Colonic mucosa (tissue), 4 donors: ENCODE results near the gene ITGB5. TPM values are rescaled to one million over a fixed set of nuclear protein-coding genes. Genes with fewer than 3 reads are reported as not detected.

Experiments used
- DNase-seq: peaks from one replicate; pipeline ENCODE4 v3.0.0-alpha.2; 2020
- H3K27ac ChIP-seq: fragments of 200-600 bp; one replicate; pipeline ENCODE4 v1.8.0; 2021
- H3K27me3 ChIP-seq: fragments of 200-600 bp; one replicate; pipeline ENCODE4 v1.8.0; 2021
- H3K36me3 ChIP-seq: fragments of 200-600 bp; one replicate; pipeline ENCODE4 v1.8.0; 2021
- H3K4me1 ChIP-seq: fragments of 200-600 bp; one replicate; pipeline ENCODE4 v1.8.0; 2021; ENCODE audit warnings: mild to moderate bottlenecking
- H3K4me3 ChIP-seq: fragments of 200-600 bp; one replicate; pipeline ENCODE4 v1.8.0; 2021
- H3K9ac ChIP-seq, 2 donors: one replicate each; pipeline ENCODE4 v1.7.0; 2013; ENCODE audit warnings: control low read depth in 2 of 2, low read depth in 2 of 2, low read length in 2 of 2
- H3K9me3 ChIP-seq: fragments of 200-600 bp; one replicate; pipeline ENCODE4 v1.8.0; 2021
- intact Hi-C: fragments of 100-400 bp; cut with DNase I; formaldehyde crosslinking; loops from one replicate; pipeline ENCODE4 v1.14.1; 2022
- total RNA-seq, 2 donors: library from RNA; stranded (reverse); fragmentation: NEBNext Ultra II Directional in 1 of 2; extraction: Animal tissue kit (Norgen Biotek cat#: 25700) in 1 of 2; gene quantifications; one replicate each; pipeline ENCODE4 v1.2.1, GENCODE V29; 2021
- TF ChIP-seq, protein P1 (sequence below): fragments of 200-600 bp; IDR thresholded peaks from one replicate; pipeline ENCODE4 v1.8.0; 2022; ENCODE audit warnings: antibody characterized with exemption, mild to moderate bottlenecking
- donor health status: healthy.
- donor health status: DM: no; HTN: no; CAD: no.
- donor health status: DM: no; HTN: no; CAD: no.

ITGB5 gene
- total RNA-seq, 2 donors from 2014 or later: 74.4 to 74.8 TPM

DNA sequence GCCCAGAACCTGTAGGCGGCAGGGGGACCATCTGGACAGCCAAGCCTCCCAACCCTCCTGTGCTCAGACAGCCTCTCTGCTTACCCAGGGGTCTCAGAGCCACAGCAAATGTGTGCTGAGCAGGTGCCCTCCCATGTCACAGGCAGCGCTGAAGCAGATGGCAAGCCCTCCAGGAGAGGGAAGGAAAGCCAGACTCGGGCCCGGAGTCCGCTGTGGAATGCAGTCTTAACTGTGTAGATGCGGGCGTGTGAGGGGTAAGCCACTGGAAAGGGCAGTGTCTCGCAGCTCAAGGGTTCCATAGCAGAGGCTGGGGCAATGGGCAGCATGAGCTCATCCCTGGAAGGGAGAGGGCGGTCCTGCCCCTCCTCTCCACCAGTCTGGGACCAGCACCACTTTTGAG lies 111.3 kb downstream of the ITGB5 start:
- Histone ChIP-seq H3K4me3 (no peak overlapping the region), H3K9ac (no peak overlapping the region), H3K9me3 (no peaks in the 10 kb centered on the region), H3K36me3 (no peaks in the 10 kb centered on the region), H3K27me3 (no peaks in the 10 kb centered on the region), H3K27ac (no peak overlapping the region), H3K4me1 (no peaks in the 10 kb centered on the region)
- intact Hi-C loops: no loop called here
- TF ChIP-seq, protein P1, sequence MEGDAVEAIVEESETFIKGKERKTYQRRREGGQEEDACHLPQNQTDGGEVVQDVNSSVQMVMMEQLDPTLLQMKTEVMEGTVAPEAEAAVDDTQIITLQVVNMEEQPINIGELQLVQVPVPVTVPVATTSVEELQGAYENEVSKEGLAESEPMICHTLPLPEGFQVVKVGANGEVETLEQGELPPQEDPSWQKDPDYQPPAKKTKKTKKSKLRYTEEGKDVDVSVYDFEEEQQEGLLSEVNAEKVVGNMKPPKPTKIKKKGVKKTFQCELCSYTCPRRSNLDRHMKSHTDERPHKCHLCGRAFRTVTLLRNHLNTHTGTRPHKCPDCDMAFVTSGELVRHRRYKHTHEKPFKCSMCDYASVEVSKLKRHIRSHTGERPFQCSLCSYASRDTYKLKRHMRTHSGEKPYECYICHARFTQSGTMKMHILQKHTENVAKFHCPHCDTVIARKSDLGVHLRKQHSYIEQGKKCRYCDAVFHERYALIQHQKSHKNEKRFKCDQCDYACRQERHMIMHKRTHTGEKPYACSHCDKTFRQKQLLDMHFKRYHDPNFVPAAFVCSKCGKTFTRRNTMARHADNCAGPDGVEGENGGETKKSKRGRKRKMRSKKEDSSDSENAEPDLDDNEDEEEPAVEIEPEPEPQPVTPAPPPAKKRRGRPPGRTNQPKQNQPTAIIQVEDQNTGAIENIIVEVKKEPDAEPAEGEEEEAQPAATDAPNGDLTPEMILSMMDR: no peak
- no peak for DNase-seq

DNA sequence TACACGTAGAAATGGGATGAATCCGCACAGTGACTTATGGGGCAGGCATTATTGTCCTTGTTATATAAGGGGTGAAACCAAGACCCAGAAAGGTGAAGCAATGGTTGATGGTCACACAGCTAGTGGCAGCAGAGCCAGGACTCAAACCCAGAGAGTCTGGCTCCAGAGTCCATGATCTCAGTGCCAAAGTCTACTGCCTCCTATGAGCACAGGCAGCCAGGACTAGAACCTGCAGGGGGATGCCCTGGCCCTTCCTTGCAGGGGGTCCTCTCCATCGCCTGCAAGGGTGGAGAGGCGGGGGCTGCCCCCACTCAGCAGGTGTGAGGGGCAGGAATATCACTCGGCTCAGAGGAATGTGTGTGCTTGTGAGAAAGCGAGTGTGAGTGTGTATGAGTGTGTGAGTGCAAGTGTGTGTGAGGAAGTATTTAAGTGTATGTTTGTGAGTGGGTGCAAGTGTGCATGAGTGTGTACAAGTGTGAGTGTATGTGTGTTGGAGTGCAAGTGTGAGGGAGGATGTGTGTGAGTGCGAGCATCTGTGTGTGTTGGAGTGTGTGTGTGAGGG lies 112.2 kb downstream of the ITGB5 start:
- TF ChIP-seq, protein P1: no peak
- Histone ChIP-seq H3K4me3 (no peak overlapping the region), H3K36me3 (no peaks in the 10 kb centered on the region), H3K9ac (no peak overlapping the region), H3K9me3 (no peaks in the 10 kb centered on the region), H3K27ac (no peak overlapping the region), H3K4me1 (no peaks in the 10 kb centered on the region), H3K27me3 (no peaks in the 10 kb centered on the region)
- intact Hi-C loops: no loop called here
- DNase-seq: no peak

DNA sequence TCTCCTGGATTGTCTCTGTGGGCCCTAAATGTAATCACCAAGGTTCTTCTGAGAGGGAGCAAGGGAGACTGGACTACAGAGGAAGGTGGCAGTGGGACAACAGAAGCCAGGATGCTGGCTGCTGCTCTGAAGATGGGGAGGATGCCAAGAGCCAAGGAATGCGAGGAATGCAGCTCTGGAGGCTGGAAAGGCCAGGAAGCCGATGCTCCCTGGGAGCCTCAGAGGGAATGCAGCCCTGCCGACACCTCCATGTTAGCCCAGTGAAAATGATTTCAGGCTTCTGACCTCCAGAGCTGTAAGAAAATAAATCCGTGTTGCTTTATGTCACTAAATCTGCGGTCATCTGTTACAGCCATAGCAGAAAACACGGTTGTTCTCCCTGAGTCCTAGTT lies 112.8 kb downstream of the ITGB5 start:
- no peaks in the 10 kb centered on the region for H3K27me3 ChIP-seq
- DNase-seq: no peak
- no peak overlapping the region for H3K9ac ChIP-seq
- intact Hi-C loops: no loop called here
- H3K9me3 ChIP-seq: no peaks in the 10 kb centered on the region
- H3K27ac ChIP-seq: no peak overlapping the region
- H3K4me3 ChIP-seq: no peak overlapping the region
- TF ChIP-seq, protein P1: no peak
- no peaks in the 10 kb centered on the region for H3K4me1 ChIP-seq
- H3K36me3 ChIP-seq: no peaks in the 10 kb centered on the region

DNA sequence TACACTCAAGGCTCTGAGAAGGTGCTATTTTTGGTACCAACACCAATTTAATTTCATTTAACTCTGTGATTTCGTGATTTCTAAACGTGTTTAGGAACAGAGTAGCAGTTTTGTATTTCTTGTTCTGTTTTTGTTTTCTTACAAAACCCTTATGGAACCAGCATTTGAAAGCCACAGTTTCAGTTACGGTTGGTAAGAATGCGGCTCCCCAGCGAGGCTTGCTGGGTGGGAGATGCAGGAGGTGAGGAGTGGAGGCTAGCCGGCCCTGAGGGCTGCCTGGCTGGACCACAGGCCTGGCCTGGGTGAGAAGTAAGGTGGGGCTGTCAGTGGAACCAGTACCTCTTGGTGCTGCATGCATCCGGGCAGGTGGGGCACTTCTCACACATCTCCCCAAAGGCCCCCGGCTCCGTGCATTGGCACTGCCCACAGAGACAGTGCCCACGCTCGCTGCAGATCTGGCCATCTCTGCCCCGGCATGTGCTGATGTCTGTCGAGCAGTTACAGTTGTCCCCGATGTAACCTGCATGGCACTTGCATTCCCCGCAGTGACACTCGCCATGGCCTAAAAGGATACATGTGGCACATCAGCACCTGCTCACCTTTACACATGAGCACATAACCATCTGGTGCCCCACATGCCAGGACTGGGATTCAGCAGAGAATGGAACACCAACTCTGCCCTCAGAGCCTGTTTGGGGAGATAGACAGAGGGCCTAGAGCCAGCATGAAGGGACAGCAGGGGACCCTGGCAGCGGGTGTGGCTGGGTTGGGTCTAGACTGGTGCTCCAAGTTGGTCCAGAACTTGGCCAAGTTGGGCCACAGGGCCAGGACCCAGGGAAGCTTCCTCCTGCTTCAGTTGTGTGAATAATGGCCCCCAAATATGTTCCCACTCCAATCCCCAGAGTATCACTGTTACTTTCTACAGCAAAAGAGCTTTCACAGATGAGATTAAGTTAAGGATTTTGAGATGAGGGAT lies 113.5 kb downstream of the ITGB5 start:
- intact Hi-C loops: no loop called here
- no peak overlapping the region for H3K27ac ChIP-seq
- no peaks in the 10 kb centered on the region for H3K27me3 ChIP-seq
- TF ChIP-seq, protein P1: no peak
- H3K9me3 ChIP-seq: no peaks in the 10 kb centered on the region
- H3K4me1 ChIP-seq: no peaks in the 10 kb centered on the region
- H3K9ac ChIP-seq: no peak overlapping the region
- H3K36me3 ChIP-seq: no peaks in the 10 kb centered on the region
- H3K4me3 ChIP-seq: no peak overlapping the region
- no peak for DNase-seq

DNA sequence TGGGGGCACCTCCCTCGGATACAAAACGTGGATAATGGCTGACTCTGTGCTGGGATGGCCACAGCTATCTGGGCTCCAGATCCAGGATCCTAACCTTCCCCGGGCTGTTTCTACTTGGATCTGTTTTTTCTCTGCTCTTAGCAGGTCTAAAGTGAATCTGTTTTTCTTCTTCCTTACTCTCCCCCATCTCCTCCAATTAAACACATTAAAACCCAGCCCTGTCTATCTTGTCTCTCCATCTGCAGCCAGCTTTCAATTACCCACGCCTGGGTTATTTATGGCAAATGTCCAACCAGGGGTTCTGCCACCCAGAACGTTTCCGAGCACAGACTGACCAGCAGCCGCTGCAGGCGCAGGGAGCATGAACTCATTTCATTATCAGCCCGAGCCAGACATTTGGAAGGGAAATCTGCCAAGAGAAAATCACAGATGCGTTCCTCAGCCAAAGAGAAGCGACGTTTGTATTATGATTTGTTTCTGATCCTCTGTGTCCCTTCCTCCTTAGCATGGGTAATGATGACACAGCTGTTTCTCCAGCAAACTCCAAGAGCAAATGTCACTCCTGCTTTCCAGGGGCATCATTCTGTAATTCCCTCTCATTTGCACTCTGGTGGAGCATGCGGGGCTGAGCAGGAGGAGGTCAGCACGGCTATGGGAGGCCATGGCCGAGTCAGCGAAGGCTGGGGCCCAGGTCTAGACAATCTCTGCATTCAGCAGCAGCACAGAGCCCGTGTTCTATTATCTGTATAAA lies 114.9 kb downstream of the ITGB5 start:
- H3K27ac ChIP-seq: no peak overlapping the region
- H3K4me1 ChIP-seq: no peaks in the 10 kb centered on the region
- no peak overlapping the region for H3K9ac ChIP-seq
- TF ChIP-seq, protein P1: no peak
- intact Hi-C loops: no loop called here
- H3K27me3 ChIP-seq: no peaks in the 10 kb centered on the region
- H3K36me3 ChIP-seq: peaks cover 4% of the 10 kb centered on the region
- H3K4me3 ChIP-seq: no peak overlapping the region
- H3K9me3 ChIP-seq: no peaks in the 10 kb centered on the region
- peak; percentile 33 for DNase-seq
